Urinary bladder (tissue), 4 donors: ENCODE measurements around the gene PEX12. TPM values are rescaled to one million over a fixed set of nuclear protein-coding genes. Genes with fewer than 3 reads are reported as not detected.

Source experiments
- DNase-seq: peaks from one replicate; pipeline ENCODE4 v3.0.0-alpha.2; 2015; ENCODE audit errors: extremely low spot score
- H3K27ac ChIP-seq: one replicate; pipeline ENCODE4 v1.5.1; 2013; ENCODE audit warnings: low read depth, mild to moderate bottlenecking, moderate library complexity
- H3K36me3 ChIP-seq: one replicate; pipeline ENCODE4 v1.6.1; 2013; ENCODE audit warnings: mild to moderate bottlenecking, moderate library complexity; ENCODE audit not compliant: insufficient read depth
- H3K4me1 ChIP-seq: one replicate; pipeline ENCODE4 v1.6.1; 2013; ENCODE audit warnings: mild to moderate bottlenecking, moderate library complexity; ENCODE audit not compliant: insufficient read depth
- H3K4me3 ChIP-seq: one replicate; pipeline ENCODE4 v1.5.1; 2013; ENCODE audit warnings: low read depth, low read length
- WGBS: extraction: QIAGEN DNeasy Blood & Tissue Kit; methylation state at CpG from one replicate; pipeline ENCODE4 v1.1.7; 2013; 5-methylcytosine and 5-hydroxymethylcytosine counted together
- polyA plus RNA-seq: library from polyadenylated mRNA; stranded (reverse); fragments of 200-250 nt; gene quantifications from one replicate; pipeline ENCODE4 v1.2.3, GENCODE V29; 2013
- total RNA-seq: library from RNA; depleted of rRNA; stranded (reverse); fragments of >200 nt; gene quantifications from one replicate; pipeline ENCODE4 v1.2.3, GENCODE V29; 2014
- donor health status: healthy with polysubstance abuse.
- donor health status: healthy.

The PEX12 gene
- total and polyA plus RNA-seq, 2 donors, result 5.8 to 6.3 TPM

- no peak for DNase-seq
- Histone ChIP-seq H3K27ac (no peak within 1 kb of the TSS), H3K4me1 (no peaks in the 10 kb centered on the region), H3K4me3 (no peak within 1 kb of the TSS), H3K36me3 (no peaks in the 10 kb centered on the region)
- WGBS, result 52% methylated on average over 3 of the region's 3 CpGs
Observed at GRCh38 chr17:35560703-35561102, 17.7 kb downstream of the PEX12 start, which contains the start of gene SLFN14. TSS of gene SLFN14 (minus strand) at chr17:35560819. CDS start at chr17:35558062, 2,757 bp downstream.

GRCh38 chr17:35559495-35560210 is 18.7 kb downstream of the PEX12 start:
- Histone ChIP-seq H3K4me3 (no peak overlapping the region), H3K4me1 (no peaks in the 10 kb centered on the region), H3K27ac (no peak overlapping the region), H3K36me3 (no peaks in the 10 kb centered on the region)
- WGBS, result 69% methylated on average over 2 of the region's 2 CpGs
- DNase-seq, result no peak

- Histone ChIP-seq H3K4me3 (no peak overlapping the region), H3K4me1 (no peaks in the 10 kb centered on the region), H3K36me3 (no peaks in the 10 kb centered on the region), H3K27ac (no peak overlapping the region)
- WGBS, result 78% methylated on average over 3 of the region's 3 CpGs
- no peak for DNase-seq
Observed at GRCh38 chr17:35557353-35557752, 21.0 kb downstream of the PEX12 start.

GRCh38 chr17:35555691-35556090 is 22.7 kb downstream of the PEX12 start:
- WGBS, result 87% methylated on average over 5 of the region's 5 CpGs

GRCh38 chr17:35554668-35555067 is 23.7 kb downstream of the PEX12 start:
- no peak overlapping the region for H3K4me3 ChIP-seq
- WGBS, result 64% methylated on average over 5 of the region's 5 CpGs
- no peaks in the 10 kb centered on the region for H3K36me3 ChIP-seq
- no peaks in the 10 kb centered on the region for H3K4me1 ChIP-seq
- H3K27ac ChIP-seq, result no peak overlapping the region
- no peak for DNase-seq

More at GRCh38 chr17:35555691-35556090, 22.7 kb downstream of the PEX12 start:
- no peak for DNase-seq
- Histone ChIP-seq H3K27ac (no peak overlapping the region), H3K4me1 (no peaks in the 10 kb centered on the region), H3K4me3 (no peak overlapping the region), H3K36me3 (no peaks in the 10 kb centered on the region)

- H3K36me3 ChIP-seq, result no peaks in the 10 kb centered on the region
- no peak overlapping the region for H3K4me3 ChIP-seq
- no peak overlapping the region for H3K27ac ChIP-seq
- no peak for DNase-seq
- no peaks in the 10 kb centered on the region for H3K4me1 ChIP-seq
- WGBS, result 79% methylated on average over 4 of the region's 4 CpGs
Observed at GRCh38 chr17:35553310-35553709, 25.1 kb downstream of the PEX12 start.

GRCh38 chr17:35548978-35549377 is 29.4 kb downstream of the PEX12 start:
- H3K4me3 ChIP-seq, result no peak overlapping the region
- no peaks in the 10 kb centered on the region for H3K36me3 ChIP-seq
- no peak overlapping the region for H3K27ac ChIP-seq
- H3K4me1 ChIP-seq, result no peaks in the 10 kb centered on the region
- 42% methylated on average over 1 of the region's 1 CpG for WGBS
- DNase-seq, result no peak

- Histone ChIP-seq H3K4me3 (no peak overlapping the region), H3K4me1 (no peaks in the 10 kb centered on the region), H3K36me3 (no peaks in the 10 kb centered on the region), H3K27ac (no peak overlapping the region)
- WGBS, result 62% methylated on average over 8 of the region's 8 CpGs
- DNase-seq, result no peak
Observed at GRCh38 chr17:35548208-35548810, 30.1 kb downstream of the PEX12 start.

GRCh38 chr17:35546487-35546886 is 31.9 kb downstream of the PEX12 start:
- 65% methylated on average over 1 of the region's 1 CpG for WGBS
- Histone ChIP-seq H3K36me3 (no peaks in the 10 kb centered on the region), H3K4me3 (no peak overlapping the region)

GRCh38 chr17:35545150-35545549 is 33.2 kb downstream of the PEX12 start:
- H3K4me3 ChIP-seq, result no peak overlapping the region
- no peaks in the 10 kb centered on the region for H3K36me3 ChIP-seq
- no peak for DNase-seq
- 81% methylated on average over 1 of the region's 1 CpG for WGBS
- H3K27ac ChIP-seq, result no peak overlapping the region
- H3K4me1 ChIP-seq, result no peaks in the 10 kb centered on the region

More at GRCh38 chr17:35546487-35546886, 31.9 kb downstream of the PEX12 start:
- no peaks in the 10 kb centered on the region for H3K4me1 ChIP-seq
- no peak for DNase-seq
- no peak overlapping the region for H3K27ac ChIP-seq

GRCh38 chr17:35543856-35544255 is 34.5 kb downstream of the PEX12 start:
- H3K4me1 ChIP-seq, result no peaks in the 10 kb centered on the region
- 31% methylated on average over 1 of the region's 1 CpG for WGBS
- DNase-seq, result no peak
- H3K36me3 ChIP-seq, result no peaks in the 10 kb centered on the region
- H3K4me3 ChIP-seq, result no peak overlapping the region
- H3K27ac ChIP-seq, result no peak overlapping the region

GRCh38 chr17:35542990-35543389 is 35.4 kb downstream of the PEX12 start:
- no peak for DNase-seq
- Histone ChIP-seq H3K4me3 (no peak overlapping the region), H3K4me1 (no peaks in the 10 kb centered on the region), H3K27ac (no peak overlapping the region), H3K36me3 (no peaks in the 10 kb centered on the region)

GRCh38 chr17:35541434-35541833 is 36.9 kb downstream of the PEX12 start:
- Histone ChIP-seq H3K4me1 (no peaks in the 10 kb centered on the region), H3K27ac (no peak overlapping the region), H3K4me3 (no peak overlapping the region), H3K36me3 (no peaks in the 10 kb centered on the region)
- no peak for DNase-seq
- 60% methylated on average over 1 of the region's 1 CpG for WGBS

GRCh38 chr17:35540589-35541404 is 37.6 kb downstream of the PEX12 start:
- H3K4me1 ChIP-seq, result no peaks in the 10 kb centered on the region
- H3K4me3 ChIP-seq, result peak overlapping the region; percentile 49
- H3K36me3 ChIP-seq, result no peaks in the 10 kb centered on the region
- no peak overlapping the region for H3K27ac ChIP-seq
- no peak for DNase-seq
- WGBS, result 38% methylated on average over 8 of the region's 8 CpGs
